Peyer's patch (tissue), 4 donors: Measurements from ENCODE around the gene BEX1. TPM values are rescaled to one million over a fixed set of nuclear protein-coding genes. Genes with fewer than 3 reads are reported as not detected.
A peak's percentile ranks its signal among the peaks of the same experiment; 100 is the strongest.
"Not testable (repeated sequence)": the region's sequence is repeated elsewhere in the genome, so short reads cannot be mapped to it uniquely, and the experiment has no call there.

Experiments used
- DNase-seq, 3 donors: peaks; one replicate each; pipeline ENCODE4 v3.0.0-alpha.2; 2017 to 2019
- H3K27ac ChIP-seq, 4 donors: fragments of 200-600 bp; sonication (generic); one replicate each; pipeline ENCODE4 v1.5.1; 2016 to 2019
- H3K27me3 ChIP-seq, 2 donors: fragments of 200-600 bp; sonication (generic); one replicate each; pipeline ENCODE4 v1.5.1; 2019
- H3K36me3 ChIP-seq, 3 donors: fragments of 200-600 bp; sonication (generic); one replicate each; pipeline ENCODE4 v1.5.1; 2016 to 2019
- H3K4me1 ChIP-seq, 4 donors: fragments of 200-600 bp; sonication (generic); one replicate each; pipeline ENCODE4 v1.5.1; 2016 to 2019
- H3K4me3 ChIP-seq, 4 donors: fragments of 200-600 bp; sonication (generic); 1 replicate in 3 of 4; 2 replicates in 1 of 4; pipeline ENCODE4 v1.5.1; 2016 to 2019; ENCODE audit warnings: mild to moderate bottlenecking in 1 of 4
- H3K9me3 ChIP-seq, 4 donors: fragments of 200-600 bp; sonication (generic); one replicate each; pipeline ENCODE4 v1.5.1; 2016 to 2019; ENCODE audit warnings: mild to moderate bottlenecking in 1 of 4
- CTCF ChIP-seq, 6 experiments: fragments of 450-650 bp in 4 of 6; fragments of 200-600 bp in 2 of 6; sonication (generic) in 1 of 6; IDR thresholded peaks; one replicate each; pipeline ENCODE4 v1.5.1; 2017 to 2019; ENCODE audit warnings: antibody characterized with exemption in 6 of 6, mild to moderate bottlenecking in 3 of 6, moderate library complexity in 1 of 6
- POLR2A ChIP-seq, 2 donors: fragments of 450-650 bp; IDR thresholded peaks; one replicate each; pipeline ENCODE4 v1.5.1; 2017; ENCODE audit warnings: antibody characterized with exemption in 2 of 2, mild to moderate bottlenecking in 2 of 2, moderate library complexity in 2 of 2
- total RNA-seq, 4 donors: library from RNA; depleted of rRNA; stranded (reverse); fragments of >200 nt; gene quantifications; one replicate each; pipeline ENCODE4 v1.1.0, GENCODE V29; 2016

BEX1 gene
- 1 to 10 TPM; 1.2 to 5.0 (median 2.3) TPM for total RNA-seq

DNA sequence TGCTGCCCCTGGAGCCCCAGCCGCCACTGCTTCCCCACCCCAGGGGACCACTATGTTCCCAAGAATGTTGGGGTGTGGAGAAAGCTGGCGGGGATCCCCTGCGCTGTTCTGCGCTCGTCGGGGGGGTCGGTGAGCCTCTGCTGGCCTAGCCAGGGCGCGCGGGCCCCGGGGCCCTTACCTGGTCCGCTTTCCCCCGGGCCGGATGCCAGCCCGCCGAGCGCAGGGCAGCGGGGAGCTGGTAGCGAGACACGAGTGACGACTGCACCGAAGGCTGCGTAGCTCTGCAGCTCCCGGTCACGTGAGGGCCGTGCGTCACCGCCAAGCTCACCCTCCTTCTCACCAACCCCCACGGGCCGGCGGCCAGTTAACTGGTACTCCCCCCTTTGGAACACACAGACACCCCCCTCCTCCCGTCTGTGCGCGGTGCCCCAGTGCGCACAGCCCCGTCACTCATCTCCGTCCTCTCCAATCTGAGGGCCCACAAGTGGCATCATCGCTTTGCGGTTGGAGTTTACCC is at the start of gene BEX1:
BEX1 (minus strand) TSS at position 254 of the 517 bp plus-strand sequence. CDS start 897 bp downstream, outside the sequence.
- H3K36me3 ChIP-seq, result no peaks in the 10 kb centered on the region
- peak within 1 kb of the TSS in 2 of 4 donors; percentile 21 to 36 for H3K4me3 ChIP-seq
- peak in 2 of 3 donors; percentile 43 to 47 for DNase-seq
- no peaks in the 10 kb centered on the region for H3K4me1 ChIP-seq
- H3K27me3 ChIP-seq, result no peaks in the 10 kb centered on the region
- no peak for TF ChIP-seq POLR2A (IDR thresholded peaks at IDR 0.05)
- no peak within 1 kb of the TSS for H3K27ac ChIP-seq
- H3K9me3 ChIP-seq, result no peaks in the 10 kb centered on the region

DNA sequence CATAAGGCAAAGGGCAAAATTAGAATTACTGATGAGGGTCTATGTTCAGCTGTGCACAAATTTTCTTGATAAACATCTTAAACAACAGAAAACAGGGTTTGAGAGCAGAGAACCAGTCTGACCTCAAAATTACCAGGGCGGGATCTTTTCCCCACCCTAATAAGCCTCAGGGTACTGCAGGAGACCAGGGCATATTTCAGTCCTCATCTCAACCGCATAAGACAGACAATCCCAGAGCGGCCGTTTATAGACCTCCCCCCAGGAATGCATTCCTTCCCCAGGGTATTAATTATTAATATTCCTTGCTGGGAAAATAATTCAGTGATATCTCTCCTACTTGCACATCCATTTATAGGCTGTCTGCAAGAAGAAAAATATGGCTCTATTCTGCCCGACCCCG is 45.5 kb upstream of the BEX1 start:
- not testable (repeated sequence) for H3K4me1 ChIP-seq, H3K4me3 ChIP-seq, DNase-seq, H3K9me3 ChIP-seq, H3K36me3 ChIP-seq, H3K27me3 ChIP-seq, H3K27ac ChIP-seq

DNA sequence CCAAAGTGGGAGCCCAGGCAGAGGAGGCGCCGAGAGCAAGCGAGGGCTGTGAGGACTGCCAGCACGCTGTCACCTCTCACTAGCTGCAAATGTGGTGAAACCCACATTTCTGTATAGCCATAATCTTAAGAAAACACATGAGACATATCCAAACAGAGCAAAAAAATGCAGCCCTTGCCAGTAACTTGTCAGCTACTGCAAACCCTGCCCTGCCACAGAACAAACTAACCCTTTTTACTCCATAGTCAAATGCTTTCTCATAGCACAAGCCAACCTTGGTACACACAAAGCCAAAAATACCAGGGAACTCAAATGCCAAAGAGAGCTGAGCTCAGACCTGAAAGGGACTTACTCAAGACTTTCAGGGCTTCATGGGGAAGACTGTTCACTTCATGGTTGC is 43.9 kb upstream of the BEX1 start:
- DNase-seq, result no peak
- TF ChIP-seq POLR2A (IDR thresholded peaks at IDR 0.05) (no peak), CTCF (IDR thresholded peaks at IDR 0.05) (no peak)
- Histone ChIP-seq H3K9me3 (peaks cover 0 to 4% (median 0%) of the 10 kb centered on the region in 4 donors), H3K4me1 (no peaks in the 10 kb centered on the region), H3K36me3 (no peaks in the 10 kb centered on the region), H3K27me3 (no peaks in the 10 kb centered on the region), H3K4me3 (no peak overlapping the region), H3K27ac (no peak overlapping the region)

- H3K4me3 ChIP-seq, H3K4me1 ChIP-seq, H3K36me3 ChIP-seq, H3K9me3 ChIP-seq, DNase-seq, H3K27me3 ChIP-seq, H3K27ac ChIP-seq: not testable (repeated sequence)
These were observed 43.3 kb upstream of the BEX1 start for GRCh38 chrX:103107227-103107737.

GRCh38 chrX:103104370-103104769 is 40.4 kb upstream of the BEX1 start:
- H3K36me3 ChIP-seq, H3K27ac ChIP-seq, H3K9me3 ChIP-seq, H3K27me3 ChIP-seq, H3K4me1 ChIP-seq, DNase-seq, H3K4me3 ChIP-seq: not testable (repeated sequence)

- not testable (repeated sequence) for H3K9me3 ChIP-seq, H3K4me3 ChIP-seq, DNase-seq, H3K27ac ChIP-seq, H3K27me3 ChIP-seq, H3K4me1 ChIP-seq, H3K36me3 ChIP-seq
These were observed 39.9 kb upstream of the BEX1 start for GRCh38 chrX:103103866-103104265.

GRCh38 chrX:103101299-103102042 is 37.5 kb upstream of the BEX1 start:
- Histone ChIP-seq H3K27ac (no peak overlapping the region), H3K9me3 (no peaks in the 10 kb centered on the region), H3K27me3 (no peaks in the 10 kb centered on the region), H3K36me3 (no peaks in the 10 kb centered on the region), H3K4me3 (no peak overlapping the region), H3K4me1 (no peaks in the 10 kb centered on the region)
- no peak for TF ChIP-seq CTCF (IDR thresholded peaks at IDR 0.05)
- TF ChIP-seq POLR2A (IDR thresholded peaks at IDR 0.05), result no peak
- DNase-seq, result no peak

DNA sequence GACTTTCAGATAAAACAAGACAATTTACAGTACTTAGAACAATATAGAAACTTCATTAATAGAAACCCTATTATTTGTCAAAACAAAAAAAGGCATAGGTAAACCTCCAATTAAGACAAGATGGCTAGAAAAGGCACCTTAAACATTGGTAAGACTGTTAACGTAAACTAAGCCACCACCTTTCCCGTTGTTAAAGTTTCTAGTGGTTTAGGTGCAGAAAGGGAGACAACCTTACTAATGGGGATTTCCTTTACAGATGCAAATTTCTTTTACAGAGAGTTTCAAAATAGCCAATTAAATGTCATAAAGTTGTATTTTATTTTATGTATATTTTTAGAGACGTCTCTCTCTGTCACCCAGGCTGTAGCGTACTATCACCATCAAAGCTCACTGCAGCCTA is 36.5 kb upstream of the BEX1 start:
- Histone ChIP-seq H3K36me3 (no peaks in the 10 kb centered on the region), H3K9me3 (no peaks in the 10 kb centered on the region), H3K4me1 (no peaks in the 10 kb centered on the region), H3K27me3 (no peaks in the 10 kb centered on the region), H3K4me3 (no peak overlapping the region), H3K27ac (no peak overlapping the region)
- no peak for DNase-seq
- TF ChIP-seq POLR2A (IDR thresholded peaks at IDR 0.05), result no peak

- Histone ChIP-seq H3K9me3 (no peaks in the 10 kb centered on the region), H3K36me3 (no peaks in the 10 kb centered on the region), H3K27me3 (no peaks in the 10 kb centered on the region), H3K27ac (no peak overlapping the region), H3K4me3 (no peak overlapping the region), H3K4me1 (no peaks in the 10 kb centered on the region)
- TF ChIP-seq POLR2A (IDR thresholded peaks at IDR 0.05) (no peak), CTCF (IDR thresholded peaks at IDR 0.05) (no peak)
- DNase-seq, result no peak
These were observed 35.7 kb upstream of the BEX1 start for GRCh38 chrX:103099691-103100090.
